Measurements from ENCODE around the gene STUB1.
A peak's percentile ranks its signal among the peaks of the same experiment; 100 is the strongest.

DNA sequence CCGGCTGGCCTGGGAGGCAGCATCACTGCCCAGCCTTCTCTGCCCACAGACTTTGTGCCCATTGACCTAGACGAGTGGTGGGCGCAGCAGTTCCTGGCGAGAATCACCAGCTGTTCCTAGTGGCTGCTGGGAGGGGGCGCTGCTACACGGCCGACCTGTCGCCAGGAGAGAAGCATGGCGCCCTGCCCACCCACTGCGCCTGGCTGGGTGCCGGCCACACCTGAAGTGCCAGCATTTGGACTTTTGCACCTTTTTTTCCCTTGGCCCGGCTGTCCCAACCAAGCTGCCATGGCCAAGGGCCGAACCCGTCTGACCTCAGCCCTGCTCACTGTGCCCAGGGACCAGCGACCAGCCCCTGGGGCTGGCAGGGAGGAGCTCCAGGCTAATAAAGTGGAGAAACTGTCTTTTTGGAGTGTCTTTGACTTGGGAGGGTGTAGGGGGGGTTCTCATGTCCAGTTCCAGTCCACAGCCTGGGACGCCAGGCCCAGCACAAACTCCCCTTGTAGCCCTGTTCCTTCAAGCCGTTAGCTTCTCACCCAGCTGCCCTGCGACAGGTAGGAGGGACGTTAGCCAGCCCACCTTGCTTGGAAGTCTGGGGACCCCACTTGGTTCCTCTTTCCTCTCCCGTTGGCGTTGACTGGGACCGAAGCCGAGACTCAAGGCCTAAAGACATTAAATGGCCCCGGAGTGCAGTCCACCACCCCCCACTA is 32.0 kb upstream of the STUB1 start:
- TF ChIP-seq CTCF (IDR thresholded peaks at IDR 0.05) (peak; percentile 21 to 40), POLR2AphosphoS5 (IDR thresholded peaks at IDR 0.05) (no peak), POLR2A (IDR thresholded peaks at IDR 0.05) (no peak)
